NCI-H1092 treated with DMSO at 0.1 percent for 48 hours (cell line): ENCODE measurements around the gene STK11.
"Not testable (repeated sequence)": the region's sequence is repeated elsewhere in the genome, so short reads cannot be mapped to it uniquely, and the experiment has no call there.

Experiments
- DNase-seq: peaks from one replicate; lab custom pipeline; 2025; lab: John Stamatoyannopoulos, UW

The STK11 gene

GRCh38 chr19:1169921-1170885 is 35.4 kb upstream of the STK11 start:
- no peak for DNase-seq

- no peak for DNase-seq
Observed at GRCh38 chr19:1170938-1171754, 34.4 kb upstream of the STK11 start.

- no peak for DNase-seq
Observed at GRCh38 chr19:1171755-1172352, 33.7 kb upstream of the STK11 start.

GRCh38 chr19:1172353-1173158 is 33.0 kb upstream of the STK11 start:
- DNase-seq = no peak

- no peak for DNase-seq
Observed at GRCh38 chr19:1173159-1173844, 32.3 kb upstream of the STK11 start.

GRCh38 chr19:1173845-1174809 is 31.5 kb upstream of the STK11 start, which contains the start of gene SBNO2:
Gene SBNO2 (minus strand): TSS chr19:1174268. CDS start chr19:1154276, 19,992 bp downstream.
- DNase-seq = peak; percentile 48

- no peak for DNase-seq
Observed at GRCh38 chr19:1177322-1178114, 28.1 kb upstream of the STK11 start.

- DNase-seq = no peak
Observed at GRCh38 chr19:1181606-1182005, 24.0 kb upstream of the STK11 start.

- DNase-seq = no peak
Observed at GRCh38 chr19:1182068-1182467, 23.5 kb upstream of the STK11 start.

GRCh38 chr19:1182727-1183126 is 22.9 kb upstream of the STK11 start:
- DNase-seq = no peak

GRCh38 chr19:1183543-1184172 is 21.9 kb upstream of the STK11 start:
- no peak for DNase-seq

- DNase-seq = no peak
Observed at GRCh38 chr19:1189419-1189818, 16.2 kb upstream of the STK11 start.

- no peak for DNase-seq
Observed at GRCh38 chr19:1199531-1199930, 6.0 kb upstream of the STK11 start.

GRCh38 chr19:1200614-1201013 is 5.0 kb upstream of the STK11 start:
- DNase-seq = not testable (repeated sequence)

- DNase-seq = no peak
Observed at GRCh38 chr19:1206150-1206863, 729 bp downstream of the STK11 start.

- no peak for DNase-seq
Observed at GRCh38 chr19:1206864-1207450, 1.4 kb downstream of the STK11 start.

GRCh38 chr19:1208830-1209229 is 3.3 kb downstream of the STK11 start:
- not testable (repeated sequence) for DNase-seq

GRCh38 chr19:1210227-1210538 is 4.6 kb downstream of the STK11 start:
- no peak for DNase-seq
